GM19397 (cell line): Measurements from ENCODE around the gene YPEL4.

Experiments
- ATAC-seq: cut with Tn5 transposase; IDR thresholded peaks from one replicate; pipeline ENCODE4 v1.9.1; 2021; ENCODE audit warnings: mild to moderate bottlenecking, moderate library complexity; ENCODE audit not compliant: unreplicated experiment

YPEL4 gene

DNA sequence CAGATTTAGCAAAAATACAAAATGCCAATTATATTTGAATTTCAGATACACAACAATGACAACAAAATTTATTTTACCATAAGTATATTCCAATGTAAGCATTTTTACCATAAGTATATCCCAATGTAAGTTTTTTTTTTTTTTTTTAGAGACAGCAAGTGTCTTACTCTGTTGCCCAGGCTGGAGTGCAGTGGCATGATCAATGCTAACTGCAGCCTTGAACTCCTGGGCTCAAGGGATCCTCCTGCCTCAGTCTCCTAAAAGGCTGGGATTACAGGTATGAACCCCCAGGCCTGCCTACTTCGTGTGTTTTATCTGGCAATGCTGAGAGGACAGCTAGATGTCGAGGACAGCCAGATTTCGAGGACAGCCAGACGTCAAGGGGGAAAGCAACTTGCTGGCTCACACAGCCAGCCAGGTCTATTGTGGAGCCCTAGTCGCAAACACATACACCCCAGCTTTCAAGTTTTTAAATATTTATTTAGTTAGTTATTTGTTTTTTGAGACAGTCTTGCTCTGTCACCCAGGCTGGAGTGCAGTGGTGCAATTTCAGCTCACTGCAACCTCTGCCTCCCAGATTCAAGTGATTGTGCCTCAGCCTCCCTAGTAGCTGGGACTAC, 53.3 kb downstream of the YPEL4 start:
- no peak for ATAC-seq
